Breast epithelium (tissue), 4 donors: ENCODE data around the gene PHACTR1. TPM values are rescaled to one million over a fixed set of nuclear protein-coding genes. Genes with fewer than 3 reads are reported as not detected.

Source experiments
- DNase-seq, 2 donors: peaks; one replicate each; pipeline ENCODE4 v3.0.0-alpha.2; 2019; ENCODE audit warnings: low spot score in 2 of 2
- H3K27ac ChIP-seq, 2 donors: fragments of 200-600 bp; sonication (generic) in 1 of 2; one replicate each; pipeline ENCODE4 v1.5.1; 2016 to 2019; ENCODE audit warnings: mild to moderate bottlenecking in 1 of 2
- H3K27me3 ChIP-seq, 2 donors: fragments of 200-600 bp; sonication (generic) in 1 of 2; one replicate each; pipeline versions ENCODE4 v1.5.1 to v1.6.0; 2017 to 2019; ENCODE audit warnings: control low read depth in 1 of 2, mild to moderate bottlenecking in 1 of 2
- H3K36me3 ChIP-seq: fragments of 200-600 bp; one replicate; pipeline ENCODE4 v1.5.1; 2019
- H3K4me1 ChIP-seq, 2 donors: fragments of 200-600 bp; sonication (generic); one replicate each; pipeline ENCODE4 v1.5.1; 2016 to 2019; ENCODE audit warnings: control low read depth in 1 of 2
- H3K4me3 ChIP-seq, 3 donors: fragments of 200-600 bp; sonication (generic); 1 replicate in 2 of 3; 2 replicates in 1 of 3; pipeline ENCODE4 v1.5.1; 2016 to 2019; ENCODE audit warnings: mild to moderate bottlenecking in 3 of 3, moderate library complexity in 2 of 3
- H3K9me3 ChIP-seq, 2 donors: fragments of 200-600 bp; sonication (generic) in 1 of 2; one replicate each; pipeline ENCODE4 v1.5.1; 2016 to 2019; ENCODE audit warnings: control low read depth in 1 of 2
- CTCF ChIP-seq, 3 donors: fragments of 450-650 bp; IDR thresholded peaks; one replicate each; pipeline ENCODE4 v1.5.1; 2016 to 2017; ENCODE audit warnings: antibody characterized with exemption in 3 of 3, mild to moderate bottlenecking in 3 of 3, moderate library complexity in 3 of 3
- POLR2A ChIP-seq: fragments of 450-650 bp; IDR thresholded peaks from one replicate; pipeline ENCODE4 v1.6.1; 2016; ENCODE audit warnings: antibody characterized with exemption, mild to moderate bottlenecking, moderate library complexity
- POLR2AphosphoS5 ChIP-seq, 3 donors: sonication (generic); formaldehyde crosslinking; IDR thresholded peaks; one replicate each; pipeline ENCODE4 v1.6.1; 2017; ENCODE audit warnings: antibody characterized with exemption in 3 of 3
- intact Hi-C: fragments of 100-400 bp; cut with DNase I; formaldehyde crosslinking; loops from one replicate; pipeline ENCODE4 v1.15.1; 2023; ENCODE audit warnings: low total_unique reads
- total RNA-seq, 3 donors: library from RNA; depleted of rRNA; stranded (reverse); fragments of >200 nt; gene quantifications; one replicate each; pipeline ENCODE4 v1.1.0, GENCODE V29; 2016

Gene PHACTR1
- total RNA-seq, 3 donors from 2014 or later, result 4.1 to 5.6 (median 4.6) TPM

GRCh38 chr6:13183415-13184088 is 467.0 kb downstream of the PHACTR1 start:
- no peaks in the 10 kb centered on the region for H3K4me1 ChIP-seq
- H3K27ac ChIP-seq, result no peak overlapping the region
- no peaks in the 10 kb centered on the region for H3K9me3 ChIP-seq
- H3K27me3 ChIP-seq, result no peaks in the 10 kb centered on the region
- H3K36me3 ChIP-seq, result no peaks in the 10 kb centered on the region
- TF ChIP-seq CTCF (IDR thresholded peaks at IDR 0.05) (no peak), POLR2AphosphoS5 (IDR thresholded peaks at IDR 0.05) (no peak), POLR2A (no peak)
- DNase-seq, result no peak
- intact Hi-C loops, result no loop called here
- no peak overlapping the region for H3K4me3 ChIP-seq

GRCh38 chr6:13184089-13184468 is 467.5 kb downstream of the PHACTR1 start:
- DNase-seq, result no peak
- TF ChIP-seq POLR2A, result no peak
- TF ChIP-seq CTCF (IDR thresholded peaks at IDR 0.05), result no peak
- TF ChIP-seq POLR2AphosphoS5 (IDR thresholded peaks at IDR 0.05), result no peak
- H3K9me3 ChIP-seq, result no peaks in the 10 kb centered on the region
- H3K27ac ChIP-seq, result no peak overlapping the region
- H3K27me3 ChIP-seq, result no peaks in the 10 kb centered on the region
- intact Hi-C loops, result no loop called here
- H3K36me3 ChIP-seq, result no peaks in the 10 kb centered on the region
- H3K4me3 ChIP-seq, result no peak overlapping the region
- no peaks in the 10 kb centered on the region for H3K4me1 ChIP-seq

- Histone ChIP-seq H3K9me3 (no peaks in the 10 kb centered on the region), H3K36me3 (no peaks in the 10 kb centered on the region), H3K4me3 (no peak overlapping the region), H3K4me1 (no peaks in the 10 kb centered on the region), H3K27ac (no peak overlapping the region), H3K27me3 (no peaks in the 10 kb centered on the region)
- DNase-seq, result no peak
- intact Hi-C loops, result no loop called here
- TF ChIP-seq POLR2A, result no peak
- no peak for TF ChIP-seq CTCF (IDR thresholded peaks at IDR 0.05)
- TF ChIP-seq POLR2AphosphoS5 (IDR thresholded peaks at IDR 0.05), result no peak
These were observed 468.0 kb downstream of the PHACTR1 start for GRCh38 chr6:13184547-13184946.

GRCh38 chr6:13186861-13187260 is 470.3 kb downstream of the PHACTR1 start:
- Histone ChIP-seq H3K27ac (no peak overlapping the region), H3K9me3 (no peaks in the 10 kb centered on the region), H3K27me3 (no peaks in the 10 kb centered on the region), H3K4me3 (no peak overlapping the region), H3K4me1 (no peaks in the 10 kb centered on the region), H3K36me3 (no peaks in the 10 kb centered on the region)
- TF ChIP-seq POLR2AphosphoS5 (IDR thresholded peaks at IDR 0.05), result no peak
- TF ChIP-seq POLR2A, result no peak
- TF ChIP-seq CTCF (IDR thresholded peaks at IDR 0.05), result no peak
- no peak for DNase-seq
- intact Hi-C loops, result no loop called here

GRCh38 chr6:13187692-13188091 is 471.1 kb downstream of the PHACTR1 start:
- Histone ChIP-seq H3K27ac (no peak overlapping the region), H3K27me3 (no peaks in the 10 kb centered on the region), H3K36me3 (no peaks in the 10 kb centered on the region), H3K9me3 (no peaks in the 10 kb centered on the region), H3K4me3 (no peak overlapping the region), H3K4me1 (no peaks in the 10 kb centered on the region)
- no peak for TF ChIP-seq POLR2A
- TF ChIP-seq POLR2AphosphoS5 (IDR thresholded peaks at IDR 0.05), result no peak
- TF ChIP-seq CTCF (IDR thresholded peaks at IDR 0.05), result no peak
- intact Hi-C loops, result no loop called here
- no peak for DNase-seq
